Activated T-helper 1 cell treated with anti-CD3 and anti-CD28 coated beads, Interleukin-2, amount 50 U/mL, for 16 hours (primary cell): Measurements from ENCODE around the gene PNKP.
A peak's percentile ranks its signal among the peaks of the same experiment; 100 is the strongest.

Experiments
- DNase-seq, 2 donors: peaks; one replicate each; pipeline ENCODE4 v3.0.0-alpha.2; 2020; ENCODE audit warnings: low read depth in 1 of 2, low spot score in 1 of 2

The PNKP gene

GRCh38 chr19:49860336-49861102, 6.9 kb downstream of the PNKP start:
- no peak for DNase-seq

GRCh38 chr19:49859682-49860335, 7.6 kb downstream of the PNKP start:
- DNase-seq = no peak

- DNase-seq = no peak
These were observed 9.0 kb downstream of the PNKP start for GRCh38 chr19:49858088-49858985.

GRCh38 chr19:49857838-49858087, 9.6 kb downstream of the PNKP start:
- no peak for DNase-seq

- DNase-seq = no peak
These were observed 10.1 kb downstream of the PNKP start for GRCh38 chr19:49857061-49857837.

- no peak for DNase-seq
These were observed 10.8 kb downstream of the PNKP start for GRCh38 chr19:49856574-49857021.

- no peak for DNase-seq
These were observed 11.5 kb downstream of the PNKP start for GRCh38 chr19:49855676-49856573.

GRCh38 chr19:49855277-49855675, 12.1 kb downstream of the PNKP start:
- DNase-seq = no peak

GRCh38 chr19:49854378-49855263, 12.8 kb downstream of the PNKP start:
- DNase-seq = no peak

GRCh38 chr19:49853852-49854377, 13.5 kb downstream of the PNKP start:
- no peak for DNase-seq

- DNase-seq = no peak
These were observed 14.7 kb downstream of the PNKP start for GRCh38 chr19:49852631-49853126.

GRCh38 chr19:49851456-49852259, 15.7 kb downstream of the PNKP start:
- no peak for DNase-seq

- DNase-seq = peak; percentile 72 to 79
These were observed 16.7 kb downstream of the PNKP start, which contains the start of gene PTOV1 for GRCh38 chr19:49850487-49851342. TSS of gene PTOV1 (plus strand) at chr19:49851159.

GRCh38 chr19:49850221-49850486, 17.2 kb downstream of the PNKP start:
- no peak for DNase-seq

GRCh38 chr19:49849433-49850220, 17.7 kb downstream of the PNKP start:
- DNase-seq = no peak

- DNase-seq = no peak
These were observed 18.4 kb downstream of the PNKP start for GRCh38 chr19:49848938-49849337.
